ENCODE data around the gene ERCC6. TPM values are rescaled to one million over a fixed set of nuclear protein-coding genes. Genes with fewer than 3 reads are reported as not detected.
A peak's percentile ranks its signal among the peaks of the same experiment; 100 is the strongest.

ERCC6 gene
- total RNA-seq, result 9.7 and 24.3 TPM in 2 replicates

DNA sequence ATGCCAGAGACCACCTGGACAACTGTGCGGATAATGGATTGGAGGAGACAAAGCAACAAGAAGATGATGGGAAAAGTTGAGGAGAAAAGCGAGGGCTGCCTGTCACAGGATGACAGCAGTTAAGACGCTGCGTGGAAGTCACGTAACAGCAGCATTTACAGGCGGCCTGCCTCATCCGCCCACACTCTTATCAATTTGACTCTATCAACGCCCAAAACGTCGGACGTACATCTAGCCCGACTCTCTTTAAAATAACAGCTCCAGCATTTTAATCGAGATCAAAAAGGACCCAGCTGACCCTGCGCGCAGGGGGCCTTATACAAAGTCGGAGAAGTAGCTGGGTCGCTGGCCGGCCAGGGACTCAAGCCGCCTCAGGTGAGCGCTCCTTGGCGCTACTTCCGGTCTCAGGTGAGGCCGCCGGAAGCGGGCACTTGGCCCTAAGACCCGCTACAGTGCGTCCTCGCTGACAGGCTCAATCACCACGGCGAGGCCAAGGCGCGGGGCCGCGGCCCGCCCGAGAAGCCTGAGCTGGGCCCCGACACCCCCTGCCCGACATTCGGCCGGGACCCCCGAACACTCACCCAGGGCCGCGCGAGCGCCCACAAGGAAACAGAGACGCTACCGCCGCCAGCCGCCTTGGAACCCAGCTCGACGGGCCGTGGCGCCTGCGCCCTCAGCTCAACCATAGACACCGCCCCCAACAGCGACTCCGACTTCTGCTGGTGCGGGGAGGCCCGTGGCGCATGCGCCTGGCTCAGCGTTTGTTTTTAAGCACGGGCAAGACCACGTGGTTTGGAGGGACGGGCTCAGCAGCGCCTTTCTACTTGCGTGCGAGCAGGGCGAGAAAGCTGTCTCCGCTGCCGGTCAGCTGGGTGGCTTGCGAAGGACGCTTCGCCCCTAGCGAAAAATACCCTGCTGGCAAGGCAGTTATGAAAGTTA is at the start of gene ERCC6:
TSS of gene ERCC6 (minus strand) at position 741 of the 939 bp plus-strand sequence.
- DNase-seq (ENCODE audit: low read depth), result peak; percentile 93

DNA sequence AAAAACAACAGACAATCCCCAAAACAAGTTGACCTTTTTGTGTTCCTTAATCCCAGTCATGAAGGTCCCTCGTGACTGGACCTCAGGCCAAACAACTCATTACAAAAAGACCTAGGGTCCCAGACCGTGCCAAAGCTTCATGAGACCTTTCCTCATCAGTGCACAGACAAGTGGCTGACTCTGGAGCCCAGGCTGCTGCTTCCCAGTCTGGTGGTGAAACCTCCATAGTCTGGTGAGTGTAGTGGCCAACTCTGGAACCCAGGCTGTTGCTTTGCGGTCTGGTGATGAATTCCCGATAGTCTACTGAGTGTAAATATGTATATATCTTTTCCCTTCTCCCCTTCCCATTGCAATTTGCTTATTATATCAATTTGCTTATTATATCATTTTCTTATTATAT is 49.1 kb upstream of the ERCC6 start:
- DNase-seq (ENCODE audit: low read depth), result no peak

DNA sequence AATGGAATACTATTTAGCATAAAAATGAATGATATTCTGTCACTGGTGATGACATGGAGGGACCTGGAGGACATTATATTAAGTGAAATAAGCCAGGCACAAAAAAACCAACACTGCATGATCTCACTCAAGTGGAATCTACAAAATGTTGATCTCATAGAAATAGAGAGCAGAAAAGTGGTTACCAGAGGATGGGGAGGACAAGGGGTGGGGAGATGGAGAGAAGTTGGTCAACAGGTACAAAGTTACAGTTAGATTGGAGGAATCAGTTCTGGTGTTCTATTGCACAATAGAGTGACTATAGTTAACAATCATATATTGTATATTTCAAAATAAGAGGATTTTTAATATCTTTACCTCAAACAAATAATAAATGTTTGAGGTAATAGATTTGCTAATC is 46.5 kb upstream of the ERCC6 start:
- peak; percentile 2 for DNase-seq (ENCODE audit: low read depth)

DNA sequence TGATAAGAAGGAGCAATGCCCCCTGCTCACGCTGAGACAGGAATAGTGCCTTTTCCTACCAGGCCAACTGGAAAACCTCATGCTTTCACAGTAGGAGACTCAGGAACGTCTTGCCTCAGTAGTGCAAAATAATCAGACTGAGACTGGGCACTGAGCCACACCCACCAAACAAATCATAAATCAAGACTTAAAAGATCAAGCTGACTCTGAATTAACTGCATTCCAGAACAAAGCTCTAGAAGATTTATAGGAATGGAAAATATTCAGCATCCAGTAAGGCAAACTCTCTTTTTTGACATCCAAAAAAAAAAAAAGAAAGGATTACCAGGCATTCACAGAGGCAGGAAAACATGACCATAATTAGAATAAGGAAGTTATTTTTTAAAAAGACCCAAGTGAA is 40.7 kb upstream of the ERCC6 start:
- DNase-seq (ENCODE audit: low read depth), result peak; percentile 1

DNA sequence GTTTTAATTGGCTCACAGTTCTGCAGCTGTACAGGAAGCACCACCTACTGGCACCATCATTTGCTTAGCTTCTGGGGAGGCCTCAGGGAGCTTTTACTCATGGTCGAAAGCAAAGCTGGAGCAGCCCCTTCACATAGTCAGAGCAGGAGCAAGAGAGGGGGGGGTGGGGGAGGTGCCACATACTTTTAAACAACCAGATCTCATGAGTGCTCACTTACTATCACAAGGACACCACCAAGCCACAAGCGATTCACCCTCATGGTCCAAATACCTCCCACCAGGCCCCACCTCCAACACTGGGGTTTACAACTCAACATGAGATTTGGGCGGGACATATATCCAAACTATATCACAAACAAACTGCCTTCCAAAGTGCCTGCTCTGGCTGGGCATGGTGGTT is 39.5 kb upstream of the ERCC6 start:
- no peak for DNase-seq (ENCODE audit: low read depth)

DNA sequence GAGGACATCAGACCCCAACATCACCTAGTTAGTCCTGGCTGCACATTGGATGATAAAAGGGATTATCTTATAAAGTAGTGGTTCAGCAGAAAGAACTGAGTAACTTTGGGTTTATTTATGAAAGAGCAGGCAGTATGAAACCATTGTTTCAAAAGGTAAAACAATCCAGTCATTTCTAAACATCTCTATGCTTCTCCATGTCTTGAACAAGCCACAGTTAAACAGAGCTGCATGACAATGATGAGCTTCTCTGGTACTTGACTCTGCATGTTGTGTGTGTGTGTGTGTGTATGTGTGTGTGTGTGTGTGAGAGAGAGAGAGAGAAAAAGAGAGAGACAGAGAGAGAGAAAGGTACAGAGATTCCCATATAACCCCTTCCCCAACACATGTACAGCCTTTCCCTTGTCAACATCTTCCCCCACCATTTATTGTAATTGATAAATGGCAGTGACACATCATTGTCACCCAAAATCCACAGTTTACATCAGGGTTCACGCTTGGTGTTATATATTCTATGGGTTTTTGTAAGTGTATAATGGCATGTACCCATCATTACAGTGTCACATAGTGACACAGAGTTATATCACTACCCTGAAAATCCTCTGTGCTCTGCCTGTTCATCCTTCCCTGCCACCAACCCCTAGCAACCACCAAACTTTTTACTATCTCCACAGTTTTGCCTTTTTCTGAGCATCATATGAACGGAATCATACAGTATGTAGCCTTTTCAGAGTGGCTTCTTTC is 38.4 kb upstream of the ERCC6 start:
- DNase-seq (ENCODE audit: low read depth), result no peak

DNA sequence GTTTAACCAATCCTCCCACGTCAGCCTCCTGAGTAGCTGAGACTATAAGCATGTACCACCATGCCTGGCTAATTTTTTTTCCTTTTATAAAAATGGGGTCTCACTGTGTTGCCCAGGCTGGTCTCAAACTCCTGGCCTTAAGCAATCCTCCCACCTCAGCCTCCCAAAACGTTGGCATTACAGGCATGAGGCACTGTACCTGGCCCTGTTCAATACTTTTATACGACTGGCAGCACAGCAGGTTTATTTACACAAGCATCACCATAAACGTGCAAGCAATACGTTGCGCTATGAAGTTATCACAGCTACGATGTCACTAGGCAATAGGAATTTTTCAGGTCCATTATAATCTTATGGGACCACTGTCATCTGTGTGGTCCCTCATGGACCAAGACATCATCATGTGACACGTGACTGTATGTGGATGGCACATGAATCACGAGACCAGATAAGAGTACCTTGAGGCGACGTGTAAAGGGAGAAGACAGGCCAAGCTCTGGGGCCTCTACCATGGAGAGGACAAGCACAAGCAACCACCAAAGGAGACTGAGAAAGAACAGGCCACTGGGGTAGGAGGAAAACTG is 36.7 kb upstream of the ERCC6 start:
- no peak for DNase-seq (ENCODE audit: low read depth)

DNA sequence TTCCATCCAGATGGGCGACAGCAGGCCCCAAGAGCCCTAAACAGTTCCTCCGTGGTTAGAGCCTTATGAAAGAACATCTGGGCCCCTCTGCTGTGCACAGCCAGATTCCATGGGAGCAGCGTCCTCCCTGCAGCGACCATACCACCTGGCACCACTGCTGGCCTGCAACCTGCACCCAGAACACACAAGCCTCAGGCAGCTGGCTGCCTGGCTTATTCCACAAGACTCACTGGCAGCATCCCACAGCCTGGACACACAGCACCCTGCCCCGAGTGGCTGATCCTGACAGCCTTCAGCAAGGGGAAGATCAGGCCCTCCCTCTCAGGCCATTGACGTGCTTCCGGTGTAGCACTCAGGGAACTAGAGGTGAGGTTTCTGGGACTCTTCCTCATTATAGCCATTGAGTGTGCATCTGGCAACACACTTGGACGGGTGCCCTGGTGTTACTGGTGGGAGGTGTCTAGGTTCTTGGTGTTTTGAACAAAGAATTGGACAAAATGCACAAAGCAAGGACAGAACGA is 33.7 kb upstream of the ERCC6 start:
- DNase-seq (ENCODE audit: low read depth), result no peak

DNA sequence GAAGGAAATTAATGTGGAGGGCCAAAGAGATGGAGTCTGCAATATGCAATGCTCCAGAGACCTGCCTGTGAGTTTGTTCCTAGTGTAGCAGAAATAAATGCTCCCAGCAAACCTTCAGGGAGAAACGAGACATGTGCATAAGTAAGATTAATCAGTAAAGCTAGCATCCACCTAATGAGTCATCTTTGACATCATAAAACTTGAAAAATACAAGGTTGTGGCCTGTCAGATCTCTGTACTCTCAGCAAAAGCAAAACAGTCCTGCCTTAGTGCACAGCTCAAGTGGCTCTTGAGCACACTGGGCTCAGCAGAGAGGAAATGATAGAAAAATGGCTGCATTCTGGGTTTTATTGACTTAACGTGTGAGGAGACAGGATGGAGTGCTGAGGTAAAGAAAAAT is 32.5 kb upstream of the ERCC6 start:
- peak; percentile 3 for DNase-seq (ENCODE audit: low read depth)

DNA sequence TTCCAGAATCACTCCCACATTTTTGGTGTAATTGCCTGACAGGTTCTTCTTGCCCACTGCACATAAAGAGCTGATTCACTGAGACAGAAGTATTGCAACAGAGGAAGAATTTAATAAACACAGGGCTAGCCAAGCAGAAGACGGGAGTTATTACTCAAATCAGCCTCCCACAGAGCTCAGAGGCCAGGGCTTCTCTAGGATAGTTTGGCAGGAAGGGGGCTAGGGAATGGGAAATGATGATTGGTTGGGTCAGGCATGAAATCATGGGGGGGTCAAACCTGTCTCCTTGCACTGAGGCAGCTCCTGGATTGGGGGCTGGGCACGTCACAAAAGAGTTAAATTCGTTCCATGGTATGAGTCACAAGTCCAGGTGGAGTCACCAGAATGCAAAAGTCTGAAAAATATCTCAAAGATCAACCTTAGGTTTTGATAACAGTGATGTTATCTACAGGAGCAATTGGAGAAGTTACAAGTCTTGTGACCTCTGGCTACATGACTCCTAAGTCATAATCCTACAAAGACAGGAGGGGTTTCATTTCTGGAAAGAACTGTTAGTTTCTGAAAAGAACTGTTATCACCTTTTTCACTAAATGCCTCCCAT is 30.2 kb upstream of the ERCC6 start:
- peak; percentile 4 for DNase-seq (ENCODE audit: low read depth)

DNA sequence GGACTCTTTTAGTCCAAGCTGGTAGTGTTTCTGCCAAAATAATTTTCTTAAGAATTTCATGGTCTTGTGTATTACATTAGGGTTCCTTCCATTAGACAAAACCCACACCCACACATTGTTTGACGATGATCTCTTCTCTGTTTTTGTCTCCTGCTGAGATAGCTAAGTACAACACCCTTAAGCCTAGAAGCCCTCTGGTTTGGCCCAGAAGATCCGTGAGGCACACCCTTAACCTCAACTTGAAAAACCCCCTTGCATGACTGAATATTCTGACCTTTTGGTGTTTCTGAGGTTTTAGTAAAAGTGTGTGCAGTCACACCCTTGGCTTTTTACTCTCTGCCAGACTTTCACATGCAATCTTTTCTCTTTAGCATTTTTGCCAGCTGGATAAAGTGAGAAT is 29.3 kb upstream of the ERCC6 start:
- DNase-seq (ENCODE audit: low read depth), result no peak

DNA sequence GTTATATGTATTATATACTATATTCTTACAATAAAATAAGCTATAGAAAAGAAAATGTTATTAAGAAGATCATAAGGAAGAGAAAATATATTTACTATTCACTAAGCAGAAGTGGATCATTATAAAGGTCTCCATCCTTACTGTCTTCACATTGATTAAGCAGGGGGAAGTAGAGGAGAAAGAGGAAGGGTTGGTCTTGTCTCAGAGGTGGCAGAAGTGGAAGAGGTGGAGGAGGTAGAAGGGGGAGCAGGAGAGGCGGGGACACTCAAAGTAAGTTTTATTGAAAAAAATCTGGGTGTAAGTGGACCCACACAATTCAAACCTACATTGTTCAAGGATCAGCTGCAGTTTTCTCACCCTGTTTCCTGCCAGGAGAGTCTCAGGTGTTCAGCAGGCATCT is 28.9 kb upstream of the ERCC6 start:
- DNase-seq (ENCODE audit: low read depth), result no peak

DNA sequence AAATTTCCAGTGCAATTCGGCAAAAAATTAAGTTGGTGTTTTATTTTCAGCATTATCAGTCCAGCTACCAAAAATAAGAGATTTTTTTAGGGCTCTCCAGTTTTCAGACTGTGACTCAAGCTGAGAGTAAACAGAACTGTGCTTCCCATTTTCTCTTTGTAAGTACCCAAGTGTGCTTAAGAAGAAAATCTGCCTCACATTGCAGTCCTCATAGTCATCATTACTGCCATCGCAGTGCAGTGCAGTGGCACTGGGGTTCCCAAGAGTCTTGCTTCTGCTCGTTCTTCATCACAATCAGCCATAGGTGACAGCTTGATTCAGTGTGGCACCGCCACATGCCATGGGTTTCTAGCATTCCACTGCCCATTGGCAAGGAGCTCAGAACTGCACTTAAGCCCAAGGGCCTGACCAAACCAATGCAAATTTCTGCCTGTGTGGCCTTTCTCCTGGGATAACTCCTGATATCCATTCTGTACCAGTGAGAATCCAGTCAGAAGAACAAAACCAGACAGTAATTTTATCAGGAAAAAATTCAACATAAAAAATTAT is 25.6 kb upstream of the ERCC6 start:
- no peak for DNase-seq (ENCODE audit: low read depth)

DNA sequence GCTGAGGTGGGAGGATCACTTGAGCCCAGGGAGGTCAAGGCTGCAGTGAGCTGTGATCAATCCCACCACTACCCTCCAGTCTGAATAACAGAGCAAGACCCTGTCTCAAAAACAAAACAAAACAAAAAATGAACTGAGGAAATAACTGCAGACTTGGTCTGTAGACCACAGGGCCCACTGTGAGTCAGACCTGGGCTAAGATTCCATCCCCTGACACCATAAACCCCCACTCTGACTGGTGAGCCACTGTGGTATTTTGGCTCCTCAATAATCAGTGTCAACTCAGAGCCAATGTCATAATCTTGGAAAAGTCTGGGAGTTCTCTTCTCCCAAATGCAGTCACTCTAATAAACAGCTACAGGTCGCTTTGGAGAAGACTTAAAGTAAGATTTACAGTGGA is 24.0 kb upstream of the ERCC6 start:
- DNase-seq (ENCODE audit: low read depth), result no peak

DNA sequence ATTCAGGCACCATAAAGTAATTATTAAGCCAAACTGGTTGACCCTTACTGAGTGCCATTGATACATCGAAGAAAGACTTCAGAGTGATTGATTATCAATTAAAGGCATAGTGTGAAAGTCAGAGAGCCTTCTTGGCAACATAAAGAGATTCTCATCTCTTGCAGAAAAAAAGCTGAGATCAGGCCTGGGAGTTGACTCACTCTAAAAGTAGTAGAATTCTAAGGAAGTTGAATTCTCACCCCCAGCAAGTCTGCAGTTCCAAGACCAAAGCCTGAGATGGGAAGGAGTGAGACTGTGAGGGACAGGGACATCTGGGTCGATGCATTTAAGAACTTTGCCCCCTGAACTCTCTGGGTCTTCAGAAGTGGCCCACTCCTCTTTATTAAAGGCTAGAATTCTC is 21.6 kb upstream of the ERCC6 start:
- no peak for DNase-seq (ENCODE audit: low read depth)

DNA sequence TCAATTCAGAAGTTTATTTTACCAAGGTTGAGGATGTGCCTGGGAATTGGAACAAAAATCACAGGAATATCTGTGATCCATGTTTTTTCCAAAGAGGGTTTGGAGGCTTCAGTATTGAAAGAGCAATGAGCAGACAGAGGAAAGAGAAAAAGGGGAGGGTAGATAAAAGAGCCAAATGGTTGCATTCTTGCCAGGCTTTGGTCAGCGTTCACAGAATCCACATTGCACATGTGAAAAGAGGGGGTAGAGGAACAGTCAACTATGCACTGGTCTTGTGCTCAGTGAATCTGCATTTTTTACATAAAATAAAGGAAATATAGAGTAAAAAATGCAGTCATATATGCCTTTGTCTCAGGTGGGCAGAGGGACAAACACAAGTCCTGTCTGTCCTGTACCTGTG is 20.6 kb upstream of the ERCC6 start:
- no peak for DNase-seq (ENCODE audit: low read depth)

DNA sequence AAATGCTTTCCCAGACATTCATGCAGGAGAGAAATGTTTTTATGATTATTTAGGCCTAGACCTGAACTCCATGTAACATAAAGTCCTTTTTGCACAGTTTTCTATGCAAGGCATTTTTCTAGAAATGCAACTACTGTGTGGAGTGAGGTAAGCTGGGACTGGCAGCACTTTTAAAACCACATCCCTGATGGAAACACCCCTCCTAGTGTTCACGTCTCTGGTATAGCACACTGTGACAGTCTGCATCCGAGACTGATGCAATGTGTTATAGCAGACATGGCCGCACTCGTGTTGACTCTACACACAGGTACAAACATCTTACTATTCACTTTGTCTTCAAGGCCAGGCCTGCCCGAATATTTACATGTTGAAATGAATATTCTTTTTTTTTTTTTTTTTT is 19.3 kb upstream of the ERCC6 start:
- DNase-seq (ENCODE audit: low read depth), result no peak

DNA sequence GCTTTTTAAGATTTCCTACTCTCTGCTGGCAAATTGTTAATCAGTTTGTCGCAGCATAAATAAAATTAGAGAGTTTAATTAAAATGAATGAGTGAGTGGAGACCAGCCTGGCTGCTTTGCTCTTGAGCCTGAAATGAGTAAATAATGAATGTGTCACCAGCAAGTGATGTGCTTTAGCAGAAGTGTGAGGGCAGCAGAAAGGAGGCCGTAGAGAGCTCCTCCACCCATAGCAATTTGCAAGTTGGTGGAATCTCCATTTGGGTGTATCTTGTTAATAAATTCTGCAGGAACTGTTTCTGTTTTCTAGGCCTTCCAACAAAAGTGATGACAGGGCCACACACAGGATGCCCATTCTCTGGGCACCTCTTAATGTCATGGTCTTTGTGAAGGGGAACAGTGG is 18.8 kb upstream of the ERCC6 start:
- no peak for DNase-seq (ENCODE audit: low read depth)

DNA sequence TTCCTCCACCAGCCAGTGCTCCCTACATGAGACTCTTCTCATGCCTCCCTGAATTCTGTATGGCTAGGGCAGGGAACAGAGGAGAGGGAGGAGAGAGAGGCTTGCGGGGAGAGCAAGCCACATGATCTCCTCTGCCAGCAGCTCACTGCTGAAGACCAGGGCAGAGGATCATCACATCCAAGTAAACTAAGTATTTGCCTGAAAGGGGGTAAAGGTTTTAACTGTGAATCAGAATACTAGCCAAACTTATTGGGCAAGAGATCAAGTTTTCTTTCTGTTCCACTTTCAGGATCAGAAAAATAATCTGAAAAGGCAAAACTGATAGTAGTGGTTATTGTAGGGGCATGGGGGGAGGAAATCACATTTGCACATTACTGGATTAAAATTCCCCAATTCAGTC is 17.8 kb upstream of the ERCC6 start:
- DNase-seq (ENCODE audit: low read depth), result no peak

DNA sequence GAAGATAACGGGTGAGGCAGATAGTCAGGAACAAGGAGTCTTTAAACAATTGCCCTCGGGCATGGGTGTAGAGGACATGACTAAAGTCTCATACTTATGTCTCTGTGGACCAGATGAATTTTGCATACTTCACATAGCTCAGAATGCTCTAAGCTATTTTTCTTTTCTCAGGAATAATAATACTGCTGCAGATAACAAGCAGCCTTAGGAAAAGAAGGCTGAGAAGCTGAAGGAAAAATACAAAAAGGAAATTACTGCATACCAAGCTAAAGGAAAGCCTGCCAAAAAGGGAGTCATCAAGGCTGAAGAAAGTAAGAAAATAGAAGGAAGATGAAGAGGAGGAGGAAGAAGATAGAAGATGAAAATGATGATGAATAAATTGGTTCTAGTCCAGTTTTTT is 13.4 kb upstream of the ERCC6 start:
- DNase-seq (ENCODE audit: low read depth), result peak; percentile 43

DNA sequence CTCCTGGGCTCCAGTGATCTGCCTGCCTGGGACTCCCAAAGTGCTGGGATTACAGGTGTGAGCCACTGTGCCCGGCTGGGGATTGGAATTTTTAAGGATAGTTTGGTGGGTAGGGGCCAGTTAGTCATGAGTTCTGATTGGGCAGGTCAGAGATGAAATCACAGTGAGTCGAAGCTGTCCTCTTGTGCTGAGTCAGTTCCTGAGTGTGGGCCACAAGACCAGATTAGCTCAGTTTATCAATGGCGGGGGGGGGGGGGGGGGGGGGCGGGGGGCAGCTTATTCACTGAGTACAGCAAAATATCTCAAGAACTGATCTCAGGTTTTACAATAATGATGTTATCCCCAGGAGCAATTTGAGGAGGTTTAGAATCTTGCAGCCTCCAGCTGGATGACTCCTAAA is 11.6 kb upstream of the ERCC6 start:
- DNase-seq (ENCODE audit: low read depth), result peak; percentile 40

Data from renal cortical epithelial cell (primary cell).